HepG2 (cell line): ENCODE data around the gene GFRA1. TPM values are rescaled to one million over a fixed set of nuclear protein-coding genes. Genes with fewer than 3 reads are reported as not detected.

ENCODE experiments used
- CCAR2 ChIP-seq: fragments of 200-400 bp; formaldehyde crosslinking; optimal IDR thresholded peaks from 2 replicates; pipeline ENCODE3; 2018; ENCODE audit warnings: low read depth, mild to moderate bottlenecking, low read length, moderate library complexity
- CENPX ChIP-seq: sonication (generic); formaldehyde crosslinking; IDR thresholded peaks from 2 replicates; pipeline ENCODE4 v1.9.0; 2021; ENCODE audit warnings: mild to moderate bottlenecking, missing genetic modification reagents, moderate library complexity
- ESRRA ChIP-seq: sonication (generic); formaldehyde crosslinking; IDR thresholded peaks from 2 replicates; pipeline ENCODE4 v1.5.1; 2020; ENCODE audit warnings: mild to moderate bottlenecking, low read depth, missing genetic modification reagents
- KDM1A ChIP-seq: IDR thresholded peaks from 2 replicates; pipeline ENCODE4 v1.6.1; 2016; ENCODE audit warnings: missing compliant biosample characterization
- MED8 ChIP-seq: sonication (generic); formaldehyde crosslinking; IDR thresholded peaks from 2 replicates; pipeline ENCODE4 v1.8.1; 2023; ENCODE audit warnings: mild to moderate bottlenecking, missing genetic modification reagents; ENCODE audit not compliant: insufficient replicate concordance
- MIER3 ChIP-seq: IDR thresholded peaks from 2 replicates; pipeline ENCODE4 v1.6.1; 2016; ENCODE audit warnings: missing compliant biosample characterization, borderline replicate concordance
- MTA1 ChIP-seq: sonication (generic); formaldehyde crosslinking; IDR thresholded peaks from 2 replicates; pipeline ENCODE4 v1.4.0; 2020; ENCODE audit warnings: missing genetic modification reagents, mild to moderate bottlenecking, borderline replicate concordance
- NCOR1 ChIP-seq: fragments of 200-600 bp; sonication (generic); IDR thresholded peaks from 2 replicates; pipeline ENCODE4 v1.7.0; 2017; ENCODE audit warnings: antibody characterized with exemption, low read length, borderline replicate concordance
- NFKB2 ChIP-seq: sonication (generic); formaldehyde crosslinking; IDR thresholded peaks from 2 replicates; pipeline ENCODE4 v1.4.0; 2020; ENCODE audit warnings: missing genetic modification reagents, borderline replicate concordance
- ONECUT2 ChIP-seq: sonication (generic); formaldehyde crosslinking; IDR thresholded peaks from 2 replicates; pipeline ENCODE4 v1.4.0; 2020; ENCODE audit warnings: missing genetic modification reagents
- PAX8 ChIP-seq: sonication (generic); formaldehyde crosslinking; IDR thresholded peaks from 2 replicates; pipeline ENCODE4 v1.8.0; 2022; ENCODE audit warnings: mild to moderate bottlenecking, missing genetic modification reagents, borderline replicate concordance
- PHF20 ChIP-seq: sonication (generic); formaldehyde crosslinking; IDR thresholded peaks from 2 replicates; pipeline ENCODE4 v1.5.0; 2020; ENCODE audit warnings: mild to moderate bottlenecking, missing genetic modification reagents
- PPARG ChIP-seq: conservative IDR thresholded peaks from 2 replicates; pipeline ENCODE4 v1.6.1; 2016; ENCODE audit warnings: missing biosample characterization, missing genetic modification reagents
- RFX1 ChIP-seq: fragments of 450-650 bp; IDR thresholded peaks from 2 replicates; pipeline ENCODE4 v1.6.1; 2017
- STAG1 ChIP-seq: sonication (generic); formaldehyde crosslinking; IDR thresholded peaks from 2 replicates; pipeline ENCODE4 v1.4.0; 2020; ENCODE audit warnings: missing genetic modification reagents
- TFE3 ChIP-seq: IDR thresholded peaks from 2 replicates; pipeline ENCODE4 v1.6.1; 2016
- TIGD3 ChIP-seq: sonication (generic); formaldehyde crosslinking; IDR thresholded peaks from 2 replicates; pipeline ENCODE4 v1.5.1; 2020; ENCODE audit warnings: mild to moderate bottlenecking, missing genetic modification reagents, borderline replicate concordance
- ZNF138 ChIP-seq: sonication (generic); formaldehyde crosslinking; IDR thresholded peaks from 2 replicates; pipeline ENCODE4 v1.5.0; 2020; ENCODE audit warnings: mild to moderate bottlenecking, low read depth, missing genetic modification reagents
- ZNF143 ChIP-seq: sonication (generic); formaldehyde crosslinking; IDR thresholded peaks from 2 replicates; pipeline ENCODE4 v1.4.0; 2020; ENCODE audit warnings: missing genetic modification reagents
- ZNF256 ChIP-seq: sonication (generic); formaldehyde crosslinking; conservative IDR thresholded peaks from 2 replicates; pipeline ENCODE4 v1.4.0; 2020; ENCODE audit warnings: missing genetic modification reagents
- ZNF276 ChIP-seq: sonication (generic); formaldehyde crosslinking; IDR thresholded peaks from 2 replicates; pipeline ENCODE4 v1.4.0; 2020; ENCODE audit warnings: mild to moderate bottlenecking, low read depth, missing genetic modification reagents
- ZNF749 ChIP-seq: sonication (generic); formaldehyde crosslinking; IDR thresholded peaks from 2 replicates; pipeline ENCODE4 v1.8.0; 2022; ENCODE audit warnings: mild to moderate bottlenecking, missing genetic modification reagents, moderate library complexity, borderline replicate concordance
- ZNF784 ChIP-seq: sonication (generic); formaldehyde crosslinking; IDR thresholded peaks from 2 replicates; pipeline ENCODE4 v1.5.1; 2020; ENCODE audit warnings: missing genetic modification reagents, mild to moderate bottlenecking, borderline replicate concordance
- ZSCAN29 ChIP-seq: sonication (generic); formaldehyde crosslinking; conservative IDR thresholded peaks from 2 replicates; pipeline ENCODE4 v1.4.0; 2020; ENCODE audit warnings: mild to moderate bottlenecking, missing genetic modification reagents
- polyA plus RNA-seq, 8 experiments: library from polyadenylated mRNA; depleted of rRNA in 3 of 8; stranded (reverse) in 7 of 8; unstranded in 1 of 8; fragments of >200 nt; fragmentation: Illumina TruSeq in 4 of 8; extraction: Trizol in 4 of 8; gene quantifications; 2 replicates each; pipeline versions ENCODE4 v1.2.1 to v1.2.3, GENCODE V29; 2011 to 2016; ENCODE audit warnings: low read depth in 4 of 8, missing spikeins in 1 of 8, mixed read lengths in 1 of 8; ENCODE audit not compliant: insufficient read depth in 1 of 8
- total RNA-seq, 5 experiments: library from RNA; depleted of rRNA; stranded (reverse); fragments of >200 nt; fragmentation: Illumina TruSeq; extraction: Trizol; gene quantifications; 2 replicates each; pipeline ENCODE4 v1.2.3, GENCODE V29; 2016; ENCODE audit warnings: low read depth in 1 of 5
- TF ChIP-seq, protein P1 (sequence below): sonication (generic); formaldehyde crosslinking; IDR thresholded peaks from 2 replicates; pipeline ENCODE4 v1.5.0; 2020; ENCODE audit warnings: mild to moderate bottlenecking, low read depth, missing genetic modification reagents, borderline replicate concordance
- TF ChIP-seq, protein P2 (sequence below): sonication (generic); formaldehyde crosslinking; IDR thresholded peaks from 2 replicates; pipeline ENCODE4 v1.4.0; 2020; ENCODE audit warnings: missing genetic modification reagents

Gene GFRA1
- total and polyA plus RNA-seq, 2 of the 13 experiments (the other 11 are each of a cell fraction or from before 2014, with no cell fraction given), result not detected

DNA sequence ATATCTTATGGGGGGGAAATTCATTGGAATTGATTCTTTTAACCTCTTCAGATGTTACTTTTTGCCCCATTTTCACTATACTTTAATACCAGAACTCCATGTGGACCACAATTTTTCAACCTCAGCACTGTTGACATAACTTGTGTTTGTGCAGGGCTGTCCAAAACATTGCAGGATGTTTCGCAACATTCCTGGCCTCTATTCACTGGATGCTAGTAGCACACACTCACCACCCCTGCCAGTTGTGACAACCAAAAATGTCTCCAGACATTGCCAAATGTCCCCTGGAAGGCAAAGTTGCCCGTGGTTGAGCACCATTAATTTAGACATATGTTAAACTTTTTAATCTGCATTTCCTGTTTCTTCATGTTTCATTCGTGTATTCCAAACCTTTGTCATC is 234.7 kb downstream of the GFRA1 start (continued):
- TF ChIP-seq, protein P1, sequence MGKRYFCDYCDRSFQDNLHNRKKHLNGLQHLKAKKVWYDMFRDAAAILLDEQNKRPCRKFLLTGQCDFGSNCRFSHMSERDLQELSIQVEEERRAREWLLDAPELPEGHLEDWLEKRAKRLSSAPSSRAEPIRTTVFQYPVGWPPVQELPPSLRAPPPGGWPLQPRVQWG (CRISPR knock-in tag), result no peak
- peak; percentile 35; the same call in 1 of the 2 replicates for TF ChIP-seq KDM1A (CRISPR knock-in tag)
- no peak for TF ChIP-seq PPARG (CRISPR knock-in tag)
- TF ChIP-seq STAG1 (CRISPR knock-in tag), result no peak
- no peak for TF ChIP-seq ZNF143 (CRISPR knock-in tag)
- no peak for TF ChIP-seq NFKB2 (CRISPR knock-in tag)
- TF ChIP-seq MIER3 (CRISPR knock-in tag), result no peak
- no peak for TF ChIP-seq ONECUT2 (CRISPR knock-in tag)
- TF ChIP-seq MED8 (CRISPR knock-in tag), result no peak
- TF ChIP-seq TFE3 (CRISPR knock-in tag), result no peak
- no peak for TF ChIP-seq TIGD3 (CRISPR knock-in tag)
- no peak for TF ChIP-seq ZNF749
- TF ChIP-seq RFX1, result no peak
- no peak for TF ChIP-seq ESRRA (CRISPR knock-in tag)
- no peak for TF ChIP-seq CCAR2
- no peak for TF ChIP-seq ZNF784 (CRISPR knock-in tag)
- TF ChIP-seq NCOR1, result no peak
- TF ChIP-seq PAX8 (CRISPR knock-in tag), result no peak
- TF ChIP-seq PHF20 (CRISPR knock-in tag), result no peak
- no peak for TF ChIP-seq MTA1 (CRISPR knock-in tag)
- no peak for TF ChIP-seq ZNF276
- TF ChIP-seq ZSCAN29 (CRISPR knock-in tag), result no peak
- no peak for TF ChIP-seq ZNF138 (CRISPR knock-in tag)
- TF ChIP-seq CENPX (CRISPR knock-in tag), result no peak
- TF ChIP-seq, protein P2, sequence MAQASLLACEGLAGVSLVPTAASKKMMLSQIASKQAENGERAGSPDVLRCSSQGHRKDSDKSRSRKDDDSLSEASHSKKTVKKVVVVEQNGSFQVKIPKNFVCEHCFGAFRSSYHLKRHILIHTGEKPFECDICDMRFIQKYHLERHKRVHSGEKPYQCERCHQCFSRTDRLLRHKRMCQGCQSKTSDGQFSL, result no peak
- no peak for TF ChIP-seq ZNF256 (CRISPR knock-in tag)
